Measurements from ENCODE around the gene TUB.

TUB gene

GRCh38 chr11:8067567-8067928 is 13.5 kb upstream of the TUB start:
- TF ChIP-seq, protein P1, sequence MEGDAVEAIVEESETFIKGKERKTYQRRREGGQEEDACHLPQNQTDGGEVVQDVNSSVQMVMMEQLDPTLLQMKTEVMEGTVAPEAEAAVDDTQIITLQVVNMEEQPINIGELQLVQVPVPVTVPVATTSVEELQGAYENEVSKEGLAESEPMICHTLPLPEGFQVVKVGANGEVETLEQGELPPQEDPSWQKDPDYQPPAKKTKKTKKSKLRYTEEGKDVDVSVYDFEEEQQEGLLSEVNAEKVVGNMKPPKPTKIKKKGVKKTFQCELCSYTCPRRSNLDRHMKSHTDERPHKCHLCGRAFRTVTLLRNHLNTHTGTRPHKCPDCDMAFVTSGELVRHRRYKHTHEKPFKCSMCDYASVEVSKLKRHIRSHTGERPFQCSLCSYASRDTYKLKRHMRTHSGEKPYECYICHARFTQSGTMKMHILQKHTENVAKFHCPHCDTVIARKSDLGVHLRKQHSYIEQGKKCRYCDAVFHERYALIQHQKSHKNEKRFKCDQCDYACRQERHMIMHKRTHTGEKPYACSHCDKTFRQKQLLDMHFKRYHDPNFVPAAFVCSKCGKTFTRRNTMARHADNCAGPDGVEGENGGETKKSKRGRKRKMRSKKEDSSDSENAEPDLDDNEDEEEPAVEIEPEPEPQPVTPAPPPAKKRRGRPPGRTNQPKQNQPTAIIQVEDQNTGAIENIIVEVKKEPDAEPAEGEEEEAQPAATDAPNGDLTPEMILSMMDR (IDR thresholded peaks at IDR 0.05) = no peak

- TF ChIP-seq, protein P1 (IDR thresholded peaks at IDR 0.05) = no peak
Measured at GRCh38 chr11:8067929-8068575, 13.0 kb upstream of the TUB start.

DNA sequence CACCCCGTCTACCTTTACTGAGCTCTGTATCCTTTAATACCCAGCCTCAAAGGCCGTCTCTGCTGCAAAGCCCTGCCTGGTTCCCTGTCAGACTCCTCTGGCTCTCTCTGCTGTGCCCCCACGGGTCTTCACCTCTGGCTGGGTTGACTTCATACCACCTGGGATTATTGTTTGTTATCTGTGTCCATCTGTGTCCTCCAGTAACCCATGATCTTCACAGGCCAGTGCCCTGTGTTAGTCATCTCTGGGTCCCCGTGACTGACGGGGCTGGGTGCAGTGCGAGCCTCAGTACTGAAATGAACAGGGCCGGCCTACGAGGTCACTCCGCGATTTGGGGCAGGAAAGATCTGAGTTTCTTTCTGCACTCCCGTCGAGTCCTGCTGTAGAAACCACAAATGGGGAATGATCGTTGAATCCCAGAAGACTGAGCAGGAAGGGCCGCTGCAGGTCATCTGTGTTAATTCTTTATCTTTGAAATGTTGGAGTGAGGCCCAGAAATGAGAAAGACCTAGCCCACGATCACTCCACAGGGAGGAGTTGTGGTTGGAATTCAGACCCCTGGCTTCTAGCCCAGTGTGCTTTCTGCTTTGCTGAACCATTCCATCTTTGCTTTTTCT is 12.3 kb upstream of the TUB start:
- TF ChIP-seq, protein P1 (IDR thresholded peaks at IDR 0.05) = no peak

GRCh38 chr11:8069771-8070170 is 11.2 kb upstream of the TUB start:
- TF ChIP-seq, protein P1 (IDR thresholded peaks at IDR 0.05) = no peak

- TF ChIP-seq, protein P1 (IDR thresholded peaks at IDR 0.05) = no peak; the same call in 1 of the 2 replicates
Measured at GRCh38 chr11:8070417-8071115, 10.4 kb upstream of the TUB start.

DNA sequence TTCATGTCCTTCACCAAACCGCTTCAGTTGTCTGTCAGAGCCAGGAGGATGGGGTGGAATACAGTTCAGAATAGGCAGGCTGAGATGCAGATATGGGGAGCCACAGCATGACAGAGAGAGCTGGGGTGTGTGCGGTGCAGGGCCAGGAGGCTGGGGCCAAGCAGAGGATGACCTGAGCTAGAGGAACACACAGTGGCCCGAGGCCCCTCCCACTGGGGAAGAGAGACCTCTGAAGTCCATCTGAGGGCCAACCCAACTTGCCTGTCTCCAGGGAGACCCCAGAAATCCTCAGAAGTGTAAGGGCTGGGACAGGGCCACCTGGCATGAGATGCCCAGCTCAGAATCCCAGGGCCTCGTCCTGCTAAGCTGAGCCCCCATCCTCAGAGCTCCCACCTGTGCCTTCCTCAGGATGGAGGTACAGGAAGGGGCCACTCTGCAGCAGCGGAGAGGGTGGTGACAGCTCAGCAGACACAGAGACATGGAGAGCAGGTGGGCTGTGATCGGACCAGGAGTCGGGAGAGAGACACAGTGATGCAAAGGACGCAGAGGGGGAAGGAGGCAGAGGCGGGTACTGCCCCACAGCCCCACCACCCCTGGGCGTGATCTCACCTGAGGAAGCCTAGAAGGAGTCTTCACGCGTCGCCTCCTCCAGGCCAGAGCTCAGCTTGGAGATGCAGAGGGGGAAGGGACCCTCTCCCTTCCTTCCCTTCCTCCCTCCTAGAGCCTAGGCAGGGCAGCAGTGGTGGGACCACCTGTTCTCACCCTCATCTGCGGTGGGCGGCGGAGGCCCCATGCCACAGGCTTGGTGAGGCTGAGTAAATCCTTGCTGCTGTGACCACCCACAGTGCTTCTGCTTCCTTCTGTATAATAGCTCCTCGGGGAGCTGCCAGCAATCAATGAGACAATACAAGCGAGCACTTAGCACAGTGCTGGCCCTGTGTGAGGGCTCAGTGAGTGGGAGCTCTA is 9.1 kb upstream of the TUB start:
- TF ChIP-seq, protein P1 (IDR thresholded peaks at IDR 0.05) = no peak

DNA sequence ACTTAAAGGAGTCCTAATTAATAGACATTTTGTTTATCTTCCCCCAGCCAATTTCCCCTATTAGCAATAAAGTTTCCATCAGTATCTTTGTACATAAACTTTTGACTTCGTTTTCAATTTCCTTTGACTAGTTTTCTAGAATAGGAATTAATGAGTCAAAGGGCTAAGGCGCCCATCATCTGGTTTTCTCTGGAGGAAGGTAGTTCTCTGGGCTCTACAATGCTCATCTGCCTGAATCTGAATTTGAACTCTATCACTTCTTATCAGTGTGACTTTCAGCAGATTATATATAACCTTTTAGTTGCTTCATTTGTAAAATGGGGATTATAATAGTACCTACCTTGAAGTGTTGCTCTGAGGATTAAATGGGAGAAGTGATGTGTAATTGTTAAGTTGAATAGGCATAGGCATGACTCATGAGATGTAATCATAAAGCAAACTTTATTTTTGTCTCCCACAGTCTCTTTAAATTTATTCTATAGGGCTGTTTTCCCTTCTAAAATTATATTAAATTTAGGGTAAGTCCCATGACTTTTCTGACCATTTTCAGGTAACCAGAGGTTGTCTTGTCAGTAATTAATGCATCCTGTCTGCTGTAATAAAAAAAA is 5.8 kb upstream of the TUB start:
- TF ChIP-seq, protein P1 (IDR thresholded peaks at IDR 0.05) = no peak
